WTC11 (cell line): ENCODE data around the gene COL4A6. TPM values are rescaled to one million over a fixed set of nuclear protein-coding genes. Genes with fewer than 3 reads are reported as not detected.

Experiments used
- ATAC-seq: fragments of 200-7000 bp; cut with Tn5 transposase; 2 replicates; pipeline ENCODE4 v1.10.0; 2021; ENCODE audit warnings: mild to moderate bottlenecking, moderate library complexity
- CTCF ChIA-PET: fragments of 300-600 bp; sonication (Branson Sonifier 250); formaldehyde crosslinking; loops from one replicate; lab custom pipeline; 2021; ENCODE audit warnings: antibody characterized with exemption; lab: Charles Lee
- POLR2A ChIA-PET: fragments of 350-600 bp; sonication (Branson Sonifier 250); formaldehyde crosslinking; loops from one replicate; lab custom pipeline; 2021; ENCODE audit warnings: antibody characterized with exemption; lab: Charles Lee
- DNase-seq: peaks from one replicate; pipeline ENCODE4 v3.0.0; 2021; ENCODE audit warnings: low spot score
- H3K27ac Mint-ChIP-seq: 2 replicates; pipeline ENCODE4 v1.8.0; 2021; ENCODE audit warnings: mixed read lengths
- H3K27me3 Mint-ChIP-seq: 2 replicates; pipeline ENCODE4 v1.8.0; 2021; ENCODE audit warnings: low read depth, mild to moderate bottlenecking, moderate library complexity, mixed read lengths
- H3K36me3 Mint-ChIP-seq: 2 replicates; pipeline ENCODE4 v1.8.0; 2021; ENCODE audit warnings: mixed read lengths
- H3K4me1 Mint-ChIP-seq: 2 replicates; pipeline ENCODE4 v1.8.0; 2022; ENCODE audit warnings: mixed read lengths
- H3K4me3 Mint-ChIP-seq: 2 replicates; pipeline ENCODE4 v1.8.0; 2021; ENCODE audit warnings: mild to moderate bottlenecking, moderate library complexity, mixed read lengths
- H3K9me3 Mint-ChIP-seq: 2 replicates; pipeline ENCODE4 v1.8.0; 2021; ENCODE audit warnings: mixed read lengths
- ARID4B ChIP-seq: sonication (generic); formaldehyde crosslinking; IDR thresholded peaks from 2 replicates; pipeline ENCODE4 v1.8.0; 2023; ENCODE audit warnings: missing genetic modification reagents, mild to moderate bottlenecking, borderline replicate concordance
- ATF6 ChIP-seq: sonication (generic); formaldehyde crosslinking; IDR thresholded peaks from 2 replicates; pipeline ENCODE4 v1.8.1; 2023; ENCODE audit warnings: mild to moderate bottlenecking, missing genetic modification reagents
- CBFB ChIP-seq: sonication (generic); formaldehyde crosslinking; IDR thresholded peaks from 2 replicates; pipeline ENCODE4 v1.8.1; 2022; ENCODE audit warnings: mild to moderate bottlenecking, low read depth, missing genetic modification reagents
- E2F4 ChIP-seq: sonication (generic); formaldehyde crosslinking; IDR thresholded peaks from 2 replicates; pipeline ENCODE4 v1.8.1; 2022; ENCODE audit warnings: low read depth, mild to moderate bottlenecking, moderate library complexity, missing genetic modification reagents, borderline replicate concordance
- KAT7 ChIP-seq: sonication (generic); formaldehyde crosslinking; IDR thresholded peaks from 2 replicates; pipeline ENCODE4 v1.8.1; 2023; ENCODE audit warnings: missing genetic modification reagents, mild to moderate bottlenecking, borderline replicate concordance
- NR3C1 ChIP-seq: sonication (generic); formaldehyde crosslinking; conservative IDR thresholded peaks from 2 replicates; pipeline ENCODE4 v1.8.1; 2023; ENCODE audit warnings: low read depth, mild to moderate bottlenecking, missing genetic modification reagents
- OVOL2 ChIP-seq: fragments of 250-450 bp; sonication (Bioruptor Pico); IDR thresholded peaks from 2 replicates; pipeline ENCODE4 v1.9.0; 2021; ENCODE audit warnings: mild to moderate bottlenecking, borderline replicate concordance
- RELA ChIP-seq: sonication (generic); formaldehyde crosslinking; IDR thresholded peaks from 2 replicates; pipeline ENCODE4 v1.8.1; 2022; ENCODE audit warnings: missing genetic modification reagents, mild to moderate bottlenecking, borderline replicate concordance
- RORB ChIP-seq: fragments of 250-450 bp; sonication (Bioruptor Pico); IDR thresholded peaks from 2 replicates; pipeline ENCODE4 v1.9.0; 2021; ENCODE audit warnings: mild to moderate bottlenecking
- SMAD4 ChIP-seq: sonication (generic); formaldehyde crosslinking; IDR thresholded peaks from 2 replicates; pipeline ENCODE4 v1.8.0; 2022; ENCODE audit warnings: mild to moderate bottlenecking, missing genetic modification reagents
- TEAD1 ChIP-seq: sonication (generic); formaldehyde crosslinking; IDR thresholded peaks from 2 replicates; pipeline ENCODE4 v1.8.0; 2022; ENCODE audit warnings: mild to moderate bottlenecking, missing genetic modification reagents
- ZMAT4 ChIP-seq: fragments of 250-450 bp; sonication (Bioruptor Pico); IDR thresholded peaks from 2 replicates; pipeline ENCODE4 v1.9.0; 2021; ENCODE audit warnings: mild to moderate bottlenecking
- ZNF423 ChIP-seq: fragments of 250-450 bp; sonication (Bioruptor Pico); IDR thresholded peaks from 2 replicates; pipeline ENCODE4 v2.1.2; 2022; ENCODE audit warnings: mild to moderate bottlenecking, moderate library complexity
- total RNA-seq: library from RNA; stranded (reverse); gene quantifications from 3 replicates; pipeline ENCODE4 v1.2.3, GENCODE V29; 2021
- TF ChIP-seq, protein P1 (sequence below): sonication (generic); formaldehyde crosslinking; IDR thresholded peaks from 2 replicates; pipeline ENCODE4 v1.8.1; 2023; ENCODE audit warnings: mild to moderate bottlenecking, missing genetic modification reagents, moderate library complexity

COL4A6 gene
- total RNA-seq, 1 experiment from 2014 or later, result 15.2 TPM

- ChIA-PET CTCF (no interaction called here), POLR2A (no interaction called here)
- DNase-seq, result no peak
- Mint-ChIP-seq H3K9me3 (no peaks in the 10 kb centered on the region), H3K27ac (no peak overlapping the region), H3K4me1 (peaks cover 9% of the 10 kb centered on the region; the same call in 1 of the 2 replicates), H3K27me3 (no peaks in the 10 kb centered on the region), H3K36me3 (no peaks in the 10 kb centered on the region), H3K4me3 (no peak overlapping the region)
- TF ChIP-seq ZMAT4 (CRISPR knock-in tag), result no peak
- TF ChIP-seq ZNF423 (CRISPR knock-in tag), result no peak
- TF ChIP-seq RELA (CRISPR knock-in tag), result no peak
- no peak for TF ChIP-seq TEAD1 (CRISPR knock-in tag)
- no peak for TF ChIP-seq NR3C1
- no peak for ATAC-seq
These were observed 105.9 kb downstream of the COL4A6 start for GRCh38 chrX:108332281-108332680.

DNA sequence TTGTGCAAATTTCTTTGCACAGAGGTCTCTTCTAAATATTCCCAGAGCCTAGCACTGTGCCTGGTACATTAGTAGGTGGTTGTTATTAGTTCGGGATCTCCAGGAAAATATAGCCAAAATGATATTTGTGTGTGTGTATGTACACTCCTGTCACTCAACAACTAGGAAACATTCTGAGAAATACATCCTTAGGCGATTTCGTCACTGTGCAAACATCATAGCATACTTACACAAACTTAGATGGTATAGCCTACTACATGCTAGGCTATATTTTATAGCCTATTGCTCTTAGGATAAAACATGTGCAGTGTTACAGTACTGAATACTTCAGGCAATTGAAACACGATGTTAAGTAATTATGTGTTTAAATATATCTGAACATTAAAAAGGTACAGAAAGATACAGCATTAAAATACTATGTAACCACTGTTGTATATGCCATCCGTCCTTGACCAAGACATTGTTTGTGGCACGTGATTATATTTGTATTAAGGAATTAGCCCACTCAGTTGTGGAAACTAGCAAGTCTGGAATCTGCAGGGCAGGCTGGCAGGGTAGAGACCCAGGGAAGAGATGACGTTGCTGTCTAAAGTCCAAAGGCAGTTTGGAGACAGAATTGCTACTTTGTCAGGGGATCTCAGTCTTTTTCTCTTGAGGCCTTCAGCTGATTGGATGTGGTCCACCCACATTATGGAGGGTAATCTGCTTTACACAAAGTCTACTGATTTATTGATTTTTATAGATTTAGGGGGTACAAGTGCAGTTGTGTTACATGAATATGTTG lies 106.9 kb downstream of the COL4A6 start:
- Mint-ChIP-seq H3K4me1 (peaks cover 9% of the 10 kb centered on the region; the same call in 1 of the 2 replicates), H3K9me3 (no peaks in the 10 kb centered on the region), H3K27me3 (no peaks in the 10 kb centered on the region), H3K27ac (no peak overlapping the region), H3K4me3 (no peak overlapping the region), H3K36me3 (no peaks in the 10 kb centered on the region)
- CTCF ChIA-PET, result no interaction called here
- TF ChIP-seq CBFB (CRISPR knock-in tag), result no peak
- no peak for TF ChIP-seq ARID4B (CRISPR knock-in tag)
- no peak for TF ChIP-seq SMAD4 (CRISPR knock-in tag)
- TF ChIP-seq KAT7 (CRISPR knock-in tag), result no peak
- TF ChIP-seq OVOL2, result no peak
- TF ChIP-seq E2F4 (CRISPR knock-in tag), result no peak
- no peak for TF ChIP-seq ATF6 (CRISPR knock-in tag)
- TF ChIP-seq, protein P1, sequence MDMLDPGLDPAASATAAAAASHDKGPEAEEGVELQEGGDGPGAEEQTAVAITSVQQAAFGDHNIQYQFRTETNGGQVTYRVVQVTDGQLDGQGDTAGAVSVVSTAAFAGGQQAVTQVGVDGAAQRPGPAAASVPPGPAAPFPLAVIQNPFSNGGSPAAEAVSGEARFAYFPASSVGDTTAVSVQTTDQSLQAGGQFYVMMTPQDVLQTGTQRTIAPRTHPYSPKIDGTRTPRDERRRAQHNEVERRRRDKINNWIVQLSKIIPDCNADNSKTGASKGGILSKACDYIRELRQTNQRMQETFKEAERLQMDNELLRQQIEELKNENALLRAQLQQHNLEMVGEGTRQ (CRISPR knock-in tag), result no peak
- no peak for TF ChIP-seq RORB
- no peak for DNase-seq
- POLR2A ChIA-PET, result no interaction called here
- ATAC-seq, result no peak
